GM23338 (cell line): ENCODE results near the gene HCN3. TPM values are rescaled to one million over a fixed set of nuclear protein-coding genes. Genes with fewer than 3 reads are reported as not detected.

ENCODE experiments used
- ATAC-seq: fragments of 200-7000 bp; cut with Tn5 transposase; 3 replicates; pipeline ENCODE4 v1.9.1; 2020
- DNase-seq: peaks from one replicate; pipeline ENCODE4 v3.0.0-alpha.2; 2015; ENCODE audit warnings: low spot score
- H2AFZ ChIP-seq: fragments of 200-600 bp; sonication (generic); 2 replicates; pipeline ENCODE4 v1.8.0; 2016; ENCODE audit warnings: antibody characterized with exemption, mild to moderate bottlenecking, moderate library complexity
- H3F3A ChIP-seq: fragments of 200-600 bp; sonication (generic); replicated peaks from 2 replicates; pipeline ENCODE4 v1.8.0; 2017; ENCODE audit warnings: antibody characterized with exemption, mixed run types, low read depth
- H3K27ac ChIP-seq: fragments of 200-600 bp; sonication (generic); 2 replicates; pipeline ENCODE4 v1.6.1; 2016; ENCODE audit warnings: low read depth
- H3K27me3 ChIP-seq: fragments of 200-600 bp; sonication (generic); 2 replicates; pipeline ENCODE4 v1.8.0; 2016; ENCODE audit warnings: mild to moderate bottlenecking, mixed run types, moderate library complexity; ENCODE audit not compliant: insufficient read depth
- H3K36me3 ChIP-seq: fragments of 200-600 bp; sonication (generic); 2 replicates; pipeline ENCODE4 v1.8.0; 2016; ENCODE audit warnings: mild to moderate bottlenecking; ENCODE audit not compliant: insufficient read depth
- H3K4me1 ChIP-seq: fragments of 200-600 bp; sonication (generic); 2 replicates; pipeline ENCODE4 v1.8.0; 2016; ENCODE audit warnings: mild to moderate bottlenecking, moderate library complexity; ENCODE audit not compliant: insufficient read depth
- H3K4me2 ChIP-seq: fragments of 200-600 bp; sonication (generic); 2 replicates; pipeline ENCODE4 v1.7.1; 2017; ENCODE audit warnings: mixed run types
- H3K4me3 ChIP-seq: fragments of 200-600 bp; sonication (generic); 2 replicates; pipeline ENCODE4 v1.6.1; 2016; ENCODE audit warnings: mixed run types
- H3K79me2 ChIP-seq: fragments of 200-600 bp; sonication (generic); replicated peaks from 2 replicates; pipeline ENCODE4 v1.8.0; 2017; ENCODE audit warnings: mild to moderate bottlenecking; ENCODE audit not compliant: insufficient read depth
- H3K9me2 ChIP-seq: fragments of 200-600 bp; sonication (generic); 2 replicates; pipeline ENCODE4 v1.8.0; 2017; ENCODE audit not compliant: insufficient read depth
- H4K20me1 ChIP-seq: fragments of 200-600 bp; sonication (generic); replicated peaks from 2 replicates; pipeline ENCODE4 v1.8.0; 2017; ENCODE audit warnings: mild to moderate bottlenecking; ENCODE audit not compliant: insufficient read depth
- H3K27ac Mint-ChIP-seq: 2 replicates; pipeline ENCODE4 v1.8.0; 2020; ENCODE audit warnings: inconsistent platforms, mild to moderate bottlenecking, moderate library complexity, mixed read lengths
- H3K27me3 Mint-ChIP-seq: 3 replicates; pipeline ENCODE4 v1.8.0; 2022; ENCODE audit warnings: low read depth, mild to moderate bottlenecking, moderate library complexity, mixed read lengths, inconsistent platforms; ENCODE audit not compliant: insufficient read depth, poor library complexity
- H3K36me3 Mint-ChIP-seq: 3 replicates; pipeline ENCODE4 v1.8.0; 2021; ENCODE audit warnings: low read depth, mild to moderate bottlenecking, inconsistent platforms, moderate library complexity, mixed read lengths
- H3K4me1 Mint-ChIP-seq: 3 replicates; pipeline ENCODE4 v1.8.0; 2020; ENCODE audit warnings: mild to moderate bottlenecking, inconsistent platforms, mixed read lengths
- H3K4me3 Mint-ChIP-seq: 3 replicates; pipeline ENCODE4 v1.8.0; 2021; ENCODE audit warnings: moderate library complexity, mild to moderate bottlenecking, inconsistent platforms, mixed read lengths
- H3K9me3 Mint-ChIP-seq: 3 replicates; pipeline ENCODE4 v1.8.0; 2020; ENCODE audit warnings: moderate library complexity, mild to moderate bottlenecking, inconsistent platforms, mixed read lengths
- CREB1 ChIP-seq: fragments of 250-450 bp; sonication (Bioruptor Pico); IDR thresholded peaks from 2 replicates; pipeline ENCODE4 v1.5.0; 2020; ENCODE audit warnings: low read depth, mild to moderate bottlenecking, moderate library complexity
- EZH2 ChIP-seq: fragments of 200-600 bp; sonication (generic); IDR thresholded peaks from one replicate; pipeline ENCODE4 v1.8.0; 2017; ENCODE audit warnings: antibody characterized with exemption, mild to moderate bottlenecking, low read depth; ENCODE audit not compliant: unreplicated experiment
- EZH2phosphoT487 ChIP-seq: fragments of 200-600 bp; sonication (generic); IDR thresholded peaks from one replicate; pipeline ENCODE4 v1.8.1; 2018; ENCODE audit warnings: antibody characterized with exemption; ENCODE audit not compliant: unreplicated experiment
- JUNB ChIP-seq: IDR thresholded peaks from one replicate; pipeline ENCODE4 v1.6.1; 2016; ENCODE audit warnings: antibody characterized with exemption; ENCODE audit not compliant: unreplicated experiment
- NANOG ChIP-seq: IDR thresholded peaks from 2 replicates; pipeline ENCODE4 v1.6.1; 2016; ENCODE audit warnings: antibody characterized with exemption, borderline replicate concordance
- POLR2AphosphoS5 ChIP-seq: IDR thresholded peaks from 2 replicates; pipeline ENCODE4 v1.6.1; 2016; ENCODE audit warnings: antibody characterized with exemption, low read depth
- STAT1 ChIP-seq: IDR thresholded peaks from one replicate; pipeline ENCODE4 v1.6.1; 2016; ENCODE audit warnings: antibody characterized with exemption; ENCODE audit not compliant: unreplicated experiment
- ZNF331 ChIP-seq: fragments of 250-450 bp; sonication (Bioruptor Pico); IDR thresholded peaks from 2 replicates; pipeline ENCODE4 v1.5.0; 2020; ENCODE audit warnings: low read depth, mild to moderate bottlenecking, moderate library complexity
- polyA plus RNA-seq: library from polyadenylated mRNA; unstranded; fragments of >200 nt; fragmentation: Nextera tagmentation; extraction: Ambion mirVana; gene quantifications from 2 replicates; pipeline ENCODE4 v1.2.1, GENCODE V29; 2016
- total RNA-seq: library from RNA; depleted of rRNA; stranded (reverse); fragments of >200 nt; shearing (Covaris generic); gene quantifications from 2 replicates; pipeline ENCODE4 v1.2.3, GENCODE V29; 2014
- TF ChIP-seq, protein P1 (sequence below): IDR thresholded peaks from one replicate; pipeline ENCODE4 v1.6.1; 2018; ENCODE audit warnings: antibody characterized with exemption; ENCODE audit not compliant: unreplicated experiment
- TF ChIP-seq, protein P2 (sequence below), 2 experiments: fragments of 200-600 bp in 1 of 2; sonication (generic) in 1 of 2; conservative IDR thresholded peaks; 2 replicates each; pipeline versions ENCODE4 v1.5.1 to v1.6.1; 2016 to 2017; ENCODE audit warnings: antibody characterized with exemption in 2 of 2, low read depth in 2 of 2, mild to moderate bottlenecking in 2 of 2, moderate library complexity in 1 of 2
- TF ChIP-seq, protein P3 (sequence below): fragments of 250-450 bp; sonication (Bioruptor Pico); IDR thresholded peaks from 2 replicates; pipeline ENCODE4 v1.5.0; 2020; ENCODE audit warnings: mild to moderate bottlenecking, moderate library complexity

Gene HCN3
- total and polyA plus RNA-seq, 2 experiments from 2014 or later, result 3.4 to 4.9 TPM

DNA sequence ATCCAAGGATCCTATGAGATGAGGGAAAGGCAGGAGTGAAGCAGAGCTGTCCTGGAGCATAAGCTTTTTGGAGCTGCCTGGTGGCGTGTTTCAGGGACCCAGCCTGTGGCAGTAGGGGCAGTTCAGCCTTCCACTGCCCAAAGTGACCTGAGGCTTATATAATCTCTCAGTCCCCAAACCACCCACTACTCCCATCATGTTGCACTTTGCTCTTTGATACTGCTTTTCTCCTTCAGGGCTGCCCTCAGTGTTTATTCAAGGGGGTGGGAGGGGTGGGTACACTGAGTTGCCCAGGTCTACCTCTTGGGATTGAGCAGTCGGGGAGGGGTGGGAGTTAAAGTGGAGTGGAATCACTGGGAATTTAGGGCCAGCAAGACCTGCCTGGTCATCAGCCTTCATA is 9.3 kb downstream of the HCN3 start (continued):
- TF ChIP-seq, protein P1, sequence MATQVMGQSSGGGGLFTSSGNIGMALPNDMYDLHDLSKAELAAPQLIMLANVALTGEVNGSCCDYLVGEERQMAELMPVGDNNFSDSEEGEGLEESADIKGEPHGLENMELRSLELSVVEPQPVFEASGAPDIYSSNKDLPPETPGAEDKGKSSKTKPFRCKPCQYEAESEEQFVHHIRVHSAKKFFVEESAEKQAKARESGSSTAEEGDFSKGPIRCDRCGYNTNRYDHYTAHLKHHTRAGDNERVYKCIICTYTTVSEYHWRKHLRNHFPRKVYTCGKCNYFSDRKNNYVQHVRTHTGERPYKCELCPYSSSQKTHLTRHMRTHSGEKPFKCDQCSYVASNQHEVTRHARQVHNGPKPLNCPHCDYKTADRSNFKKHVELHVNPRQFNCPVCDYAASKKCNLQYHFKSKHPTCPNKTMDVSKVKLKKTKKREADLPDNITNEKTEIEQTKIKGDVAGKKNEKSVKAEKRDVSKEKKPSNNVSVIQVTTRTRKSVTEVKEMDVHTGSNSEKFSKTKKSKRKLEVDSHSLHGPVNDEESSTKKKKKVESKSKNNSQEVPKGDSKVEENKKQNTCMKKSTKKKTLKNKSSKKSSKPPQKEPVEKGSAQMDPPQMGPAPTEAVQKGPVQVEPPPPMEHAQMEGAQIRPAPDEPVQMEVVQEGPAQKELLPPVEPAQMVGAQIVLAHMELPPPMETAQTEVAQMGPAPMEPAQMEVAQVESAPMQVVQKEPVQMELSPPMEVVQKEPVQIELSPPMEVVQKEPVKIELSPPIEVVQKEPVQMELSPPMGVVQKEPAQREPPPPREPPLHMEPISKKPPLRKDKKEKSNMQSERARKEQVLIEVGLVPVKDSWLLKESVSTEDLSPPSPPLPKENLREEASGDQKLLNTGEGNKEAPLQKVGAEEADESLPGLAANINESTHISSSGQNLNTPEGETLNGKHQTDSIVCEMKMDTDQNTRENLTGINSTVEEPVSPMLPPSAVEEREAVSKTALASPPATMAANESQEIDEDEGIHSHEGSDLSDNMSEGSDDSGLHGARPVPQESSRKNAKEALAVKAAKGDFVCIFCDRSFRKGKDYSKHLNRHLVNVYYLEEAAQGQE, result no peak
- TF ChIP-seq EZH2phosphoT487 (no peak), NANOG (no peak), ZNF331 (CRISPR knock-in tag) (no peak), CREB1 (CRISPR knock-in tag) (no peak), POLR2AphosphoS5 (no peak)
- TF ChIP-seq, protein P2, sequence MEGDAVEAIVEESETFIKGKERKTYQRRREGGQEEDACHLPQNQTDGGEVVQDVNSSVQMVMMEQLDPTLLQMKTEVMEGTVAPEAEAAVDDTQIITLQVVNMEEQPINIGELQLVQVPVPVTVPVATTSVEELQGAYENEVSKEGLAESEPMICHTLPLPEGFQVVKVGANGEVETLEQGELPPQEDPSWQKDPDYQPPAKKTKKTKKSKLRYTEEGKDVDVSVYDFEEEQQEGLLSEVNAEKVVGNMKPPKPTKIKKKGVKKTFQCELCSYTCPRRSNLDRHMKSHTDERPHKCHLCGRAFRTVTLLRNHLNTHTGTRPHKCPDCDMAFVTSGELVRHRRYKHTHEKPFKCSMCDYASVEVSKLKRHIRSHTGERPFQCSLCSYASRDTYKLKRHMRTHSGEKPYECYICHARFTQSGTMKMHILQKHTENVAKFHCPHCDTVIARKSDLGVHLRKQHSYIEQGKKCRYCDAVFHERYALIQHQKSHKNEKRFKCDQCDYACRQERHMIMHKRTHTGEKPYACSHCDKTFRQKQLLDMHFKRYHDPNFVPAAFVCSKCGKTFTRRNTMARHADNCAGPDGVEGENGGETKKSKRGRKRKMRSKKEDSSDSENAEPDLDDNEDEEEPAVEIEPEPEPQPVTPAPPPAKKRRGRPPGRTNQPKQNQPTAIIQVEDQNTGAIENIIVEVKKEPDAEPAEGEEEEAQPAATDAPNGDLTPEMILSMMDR (conservative IDR thresholded peaks at IDR 0.05; ENCODE audit: low read depth in 2 of 2), result no peak

DNA sequence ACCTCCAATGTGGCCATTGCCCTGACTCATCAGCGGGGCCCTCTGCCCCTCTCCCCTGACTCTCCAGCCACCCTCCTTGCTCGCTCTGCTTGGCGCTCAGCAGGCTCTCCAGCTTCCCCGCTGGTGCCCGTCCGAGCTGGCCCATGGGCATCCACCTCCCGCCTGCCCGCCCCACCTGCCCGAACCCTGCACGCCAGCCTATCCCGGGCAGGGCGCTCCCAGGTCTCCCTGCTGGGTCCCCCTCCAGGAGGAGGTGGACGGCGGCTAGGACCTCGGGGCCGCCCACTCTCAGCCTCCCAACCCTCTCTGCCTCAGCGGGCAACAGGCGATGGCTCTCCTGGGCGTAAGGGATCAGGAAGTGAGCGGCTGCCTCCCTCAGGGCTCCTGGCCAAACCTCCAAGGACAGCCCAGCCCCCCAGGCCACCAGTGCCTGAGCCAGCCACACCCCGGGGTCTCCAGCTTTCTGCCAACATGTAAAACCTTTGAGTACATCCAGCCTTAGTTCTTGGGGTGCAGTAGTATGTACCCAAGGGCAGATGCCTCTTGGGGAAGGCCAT is 10.8 kb downstream of the HCN3 start:
- Mint-ChIP-seq H3K4me1 (no peaks in the 10 kb centered on the region; the same call in 2 of the 3 replicates), H3K36me3 (no peaks in the 10 kb centered on the region; the same call in 2 of the 3 replicates), H3K4me3 (no peak overlapping the region), H3K9me3 (no peaks in the 10 kb centered on the region), H3K27me3 (peaks cover 7% of the 10 kb centered on the region), H3K27ac (no peak overlapping the region)
- no peak overlapping the region for H3K4me3 ChIP-seq
- TF ChIP-seq CREB1 (CRISPR knock-in tag) (no peak), JUNB (no peak), STAT1 (no peak), EZH2 (no peak)
- TF ChIP-seq, protein P2 (conservative IDR thresholded peaks at IDR 0.05; ENCODE audit: low read depth in 2 of 2), result no peak
- TF ChIP-seq, protein P3, sequence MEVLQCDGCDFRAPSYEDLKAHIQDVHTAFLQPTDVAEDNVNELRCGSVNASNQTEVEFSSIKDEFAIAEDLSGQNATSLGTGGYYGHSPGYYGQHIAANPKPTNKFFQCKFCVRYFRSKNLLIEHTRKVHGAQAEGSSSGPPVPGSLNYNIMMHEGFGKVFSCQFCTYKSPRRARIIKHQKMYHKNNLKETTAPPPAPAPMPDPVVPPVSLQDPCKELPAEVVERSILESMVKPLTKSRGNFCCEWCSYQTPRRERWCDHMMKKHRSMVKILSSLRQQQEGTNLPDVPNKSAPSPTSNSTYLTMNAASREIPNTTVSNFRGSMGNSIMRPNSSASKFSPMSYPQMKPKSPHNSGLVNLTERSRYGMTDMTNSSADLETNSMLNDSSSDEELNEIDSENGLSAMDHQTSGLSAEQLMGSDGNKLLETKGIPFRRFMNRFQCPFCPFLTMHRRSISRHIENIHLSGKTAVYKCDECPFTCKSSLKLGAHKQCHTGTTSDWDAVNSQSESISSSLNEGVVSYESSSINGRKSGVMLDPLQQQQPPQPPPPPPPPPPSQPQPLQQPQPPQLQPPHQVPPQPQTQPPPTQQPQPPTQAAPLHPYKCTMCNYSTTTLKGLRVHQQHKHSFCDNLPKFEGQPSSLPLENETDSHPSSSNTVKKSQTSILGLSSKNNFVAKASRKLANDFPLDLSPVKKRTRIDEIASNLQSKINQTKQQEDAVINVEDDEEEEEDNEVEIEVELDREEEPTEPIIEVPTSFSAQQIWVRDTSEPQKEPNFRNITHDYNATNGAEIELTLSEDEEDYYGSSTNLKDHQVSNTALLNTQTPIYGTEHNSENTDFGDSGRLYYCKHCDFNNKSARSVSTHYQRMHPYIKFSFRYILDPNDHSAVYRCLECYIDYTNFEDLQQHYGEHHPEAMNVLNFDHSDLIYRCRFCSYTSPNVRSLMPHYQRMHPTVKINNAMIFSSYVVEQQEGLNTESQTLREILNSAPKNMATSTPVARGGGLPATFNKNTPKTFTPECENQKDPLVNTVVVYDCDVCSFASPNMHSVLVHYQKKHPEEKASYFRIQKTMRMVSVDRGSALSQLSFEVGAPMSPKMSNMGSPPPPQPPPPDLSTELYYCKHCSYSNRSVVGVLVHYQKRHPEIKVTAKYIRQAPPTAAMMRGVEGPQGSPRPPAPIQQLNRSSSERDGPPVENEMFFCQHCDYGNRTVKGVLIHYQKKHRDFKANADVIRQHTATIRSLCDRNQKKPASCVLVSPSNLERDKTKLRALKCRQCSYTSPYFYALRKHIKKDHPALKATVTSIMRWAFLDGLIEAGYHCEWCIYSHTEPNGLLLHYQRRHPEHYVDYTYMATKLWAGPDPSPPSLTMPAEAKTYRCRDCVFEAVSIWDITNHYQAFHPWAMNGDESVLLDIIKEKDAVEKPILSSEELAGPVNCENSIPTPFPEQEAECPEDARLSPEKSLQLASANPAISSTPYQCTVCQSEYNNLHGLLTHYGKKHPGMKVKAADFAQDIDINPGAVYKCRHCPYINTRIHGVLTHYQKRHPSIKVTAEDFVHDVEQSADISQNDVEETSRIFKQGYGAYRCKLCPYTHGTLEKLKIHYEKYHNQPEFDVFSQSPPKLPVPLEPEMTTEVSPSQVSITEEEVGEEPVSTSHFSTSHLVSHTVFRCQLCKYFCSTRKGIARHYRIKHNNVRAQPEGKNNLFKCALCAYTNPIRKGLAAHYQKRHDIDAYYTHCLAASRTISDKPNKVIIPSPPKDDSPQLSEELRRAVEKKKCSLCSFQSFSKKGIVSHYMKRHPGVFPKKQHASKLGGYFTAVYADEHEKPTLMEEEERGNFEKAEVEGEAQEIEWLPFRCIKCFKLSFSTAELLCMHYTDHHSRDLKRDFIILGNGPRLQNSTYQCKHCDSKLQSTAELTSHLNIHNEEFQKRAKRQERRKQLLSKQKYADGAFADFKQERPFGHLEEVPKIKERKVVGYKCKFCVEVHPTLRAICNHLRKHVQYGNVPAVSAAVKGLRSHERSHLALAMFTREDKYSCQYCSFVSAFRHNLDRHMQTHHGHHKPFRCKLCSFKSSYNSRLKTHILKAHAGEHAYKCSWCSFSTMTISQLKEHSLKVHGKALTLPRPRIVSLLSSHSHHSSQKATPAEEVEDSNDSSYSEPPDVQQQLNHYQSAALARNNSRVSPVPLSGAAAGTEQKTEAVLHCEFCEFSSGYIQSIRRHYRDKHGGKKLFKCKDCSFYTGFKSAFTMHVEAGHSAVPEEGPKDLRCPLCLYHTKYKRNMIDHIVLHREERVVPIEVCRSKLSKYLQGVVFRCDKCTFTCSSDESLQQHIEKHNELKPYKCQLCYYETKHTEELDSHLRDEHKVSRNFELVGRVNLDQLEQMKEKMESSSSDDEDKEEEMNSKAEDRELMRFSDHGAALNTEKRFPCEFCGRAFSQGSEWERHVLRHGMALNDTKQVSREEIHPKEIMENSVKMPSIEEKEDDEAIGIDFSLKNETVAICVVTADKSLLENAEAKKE (CRISPR knock-in tag), result no peak
- H3K4me1 ChIP-seq, result no peaks in the 10 kb centered on the region
- no peaks in the 10 kb centered on the region for H3F3A ChIP-seq
- H2AFZ ChIP-seq, result no peak overlapping the region
- 0 out of 2 replicates have a peak, but pooled peaks cover under 1% of the 10 kb centered on the region for H3K27me3 ChIP-seq
- no peaks in the 10 kb centered on the region for H3K79me2 ChIP-seq
- no peaks in the 10 kb centered on the region for H3K9me2 ChIP-seq
- DNase-seq (no peak), ATAC-seq (no peak; the same call in 2 of the 3 replicates)
- no peaks in the 10 kb centered on the region for H3K36me3 ChIP-seq
- no peak overlapping the region for H3K27ac ChIP-seq
- H4K20me1 ChIP-seq, result no peaks in the 10 kb centered on the region; the same call in 1 of the 2 replicates
- H3K4me2 ChIP-seq, result no peak overlapping the region
